DND-41 (cell line): ENCODE measurements around the gene TPI1.
A peak's percentile ranks its signal among the peaks of the same experiment; 100 is the strongest.
"Not testable (repeated sequence)": the region's sequence is repeated elsewhere in the genome, so short reads cannot be mapped to it uniquely, and the experiment has no call there.

Source experiments
- ATAC-seq: fragments of 200-7000 bp; cut with Tn5 transposase; 3 replicates; pipeline ENCODE4 v1.9.1; 2021; ENCODE audit warnings: low read depth; ENCODE audit not compliant: insufficient read depth
- DNase-seq: peaks from one replicate; pipeline ENCODE4 v3.0.0-alpha.2; 2020
- H2AFZ ChIP-seq: 2 replicates; pipeline ENCODE4 v1.6.0; 2012; ENCODE audit warnings: low read depth, low read length
- H3K27ac ChIP-seq: 2 replicates; pipeline ENCODE4 v1.5.1; 2012; ENCODE audit warnings: low read length, inconsistent platforms
- H3K27me3 ChIP-seq: fragments of 200-600 bp; sonication (generic); 2 replicates; pipeline ENCODE4 v1.6.0; 2012; ENCODE audit warnings: low read length, mild to moderate bottlenecking, inconsistent platforms; ENCODE audit not compliant: insufficient read depth, poor library complexity
- H3K36me3 ChIP-seq: 2 replicates; pipeline ENCODE4 v1.5.1; 2012; ENCODE audit warnings: low read length, inconsistent platforms; ENCODE audit not compliant: insufficient read depth
- H3K4me1 ChIP-seq: 2 replicates; pipeline ENCODE4 v1.5.1; 2012; ENCODE audit warnings: mild to moderate bottlenecking, low read length; ENCODE audit not compliant: insufficient read depth
- H3K4me2 ChIP-seq: 2 replicates; pipeline ENCODE4 v1.6.0; 2012; ENCODE audit warnings: mild to moderate bottlenecking, moderate library complexity, low read length, inconsistent platforms; ENCODE audit not compliant: insufficient read depth
- H3K4me3 ChIP-seq, 2 experiments: fragments of 200-600 bp in 1 of 2; shearing (Covaris generic) in 1 of 2; 2 replicates each; pipeline ENCODE4 v1.5.1; 2012 to 2016; ENCODE audit warnings: inconsistent platforms in 2 of 2, low read length in 2 of 2, mild to moderate bottlenecking in 2 of 2, low read depth in 1 of 2, moderate library complexity in 1 of 2
- H3K79me2 ChIP-seq: 2 replicates; pipeline ENCODE4 v1.6.0; 2012; ENCODE audit warnings: low read length, inconsistent platforms; ENCODE audit not compliant: insufficient read depth
- H3K9ac ChIP-seq: 2 replicates; pipeline ENCODE4 v1.6.0; 2012; ENCODE audit warnings: low read depth, mild to moderate bottlenecking, inconsistent platforms, low read length, moderate library complexity
- H3K9me3 ChIP-seq: 2 replicates; pipeline ENCODE4 v1.5.1; 2012; ENCODE audit warnings: low read length, moderate library complexity, mild to moderate bottlenecking, inconsistent platforms; ENCODE audit not compliant: insufficient read depth, severe bottlenecking
- H4K20me1 ChIP-seq: 2 replicates; pipeline ENCODE4 v1.6.0; 2012; ENCODE audit warnings: low read length; ENCODE audit not compliant: insufficient read depth
- EZH2 ChIP-seq: IDR thresholded peaks from 3 replicates; pipeline ENCODE4 v1.6.1; 2012; ENCODE audit warnings: borderline replicate concordance, low read depth, mild to moderate bottlenecking, moderate library complexity, low read length, inconsistent platforms; ENCODE audit not compliant: severe bottlenecking
- TF ChIP-seq, protein P1 (sequence below): IDR thresholded peaks from 2 replicates; pipeline ENCODE4 v1.5.1; 2012; ENCODE audit warnings: borderline replicate concordance, low read length, moderate library complexity, mild to moderate bottlenecking; ENCODE audit not compliant: poor library complexity, severe bottlenecking; ENCODE audit errors: extremely low read depth

The TPI1 gene

DNA sequence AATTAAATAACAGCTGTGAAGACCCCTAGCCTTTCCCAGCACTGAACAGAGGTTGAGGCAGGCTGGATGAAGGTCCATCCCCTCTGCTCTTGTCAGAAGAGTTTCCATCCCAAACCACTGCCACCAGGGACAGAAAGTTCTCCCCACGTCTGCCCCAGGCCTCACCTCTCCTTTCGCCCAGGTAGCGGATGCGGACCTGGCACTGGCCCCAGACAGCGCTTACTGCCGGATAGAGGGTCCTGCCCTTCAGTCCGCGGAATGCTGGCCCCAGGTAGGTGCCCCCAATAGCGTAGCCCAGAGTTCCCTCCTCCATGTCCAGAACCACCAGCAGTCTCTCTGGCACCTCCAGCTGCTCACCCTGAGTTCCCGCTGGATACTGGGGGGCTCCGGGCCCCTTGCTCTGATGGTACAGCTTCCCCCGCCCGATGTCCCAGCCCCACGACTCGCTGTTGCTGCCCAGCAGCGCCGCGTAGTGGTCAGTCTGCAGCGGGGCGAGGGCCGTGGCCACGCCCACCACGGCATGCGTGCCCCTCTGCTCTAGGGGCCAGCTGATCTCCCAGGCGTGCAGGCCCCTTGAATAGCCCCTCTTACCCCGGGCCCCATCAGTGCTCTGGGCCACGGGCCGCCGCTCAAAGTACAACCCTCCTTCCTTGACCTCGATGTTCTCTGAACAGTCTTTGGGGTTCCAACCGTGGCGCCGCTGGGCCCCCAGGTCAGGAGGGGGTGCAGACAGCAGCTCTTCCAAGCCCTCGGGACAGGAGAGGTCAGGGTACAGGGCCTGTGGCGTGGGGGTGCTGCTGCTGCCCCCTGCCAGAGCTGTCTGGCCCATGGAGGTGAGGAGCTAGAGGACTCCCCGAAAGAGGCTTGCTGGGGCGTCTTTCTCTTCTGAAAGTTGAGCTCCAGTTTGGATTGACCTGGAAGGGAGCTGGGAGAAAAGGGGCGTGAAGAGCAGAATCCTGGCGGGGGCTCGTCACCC, 5.0 kb downstream of the TPI1 start:
- ATAC-seq = peak; percentile 49
- TF ChIP-seq EZH2 = no peak
- TF ChIP-seq, protein P1, sequence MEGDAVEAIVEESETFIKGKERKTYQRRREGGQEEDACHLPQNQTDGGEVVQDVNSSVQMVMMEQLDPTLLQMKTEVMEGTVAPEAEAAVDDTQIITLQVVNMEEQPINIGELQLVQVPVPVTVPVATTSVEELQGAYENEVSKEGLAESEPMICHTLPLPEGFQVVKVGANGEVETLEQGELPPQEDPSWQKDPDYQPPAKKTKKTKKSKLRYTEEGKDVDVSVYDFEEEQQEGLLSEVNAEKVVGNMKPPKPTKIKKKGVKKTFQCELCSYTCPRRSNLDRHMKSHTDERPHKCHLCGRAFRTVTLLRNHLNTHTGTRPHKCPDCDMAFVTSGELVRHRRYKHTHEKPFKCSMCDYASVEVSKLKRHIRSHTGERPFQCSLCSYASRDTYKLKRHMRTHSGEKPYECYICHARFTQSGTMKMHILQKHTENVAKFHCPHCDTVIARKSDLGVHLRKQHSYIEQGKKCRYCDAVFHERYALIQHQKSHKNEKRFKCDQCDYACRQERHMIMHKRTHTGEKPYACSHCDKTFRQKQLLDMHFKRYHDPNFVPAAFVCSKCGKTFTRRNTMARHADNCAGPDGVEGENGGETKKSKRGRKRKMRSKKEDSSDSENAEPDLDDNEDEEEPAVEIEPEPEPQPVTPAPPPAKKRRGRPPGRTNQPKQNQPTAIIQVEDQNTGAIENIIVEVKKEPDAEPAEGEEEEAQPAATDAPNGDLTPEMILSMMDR = peak; percentile 98
- DNase-seq = peak; percentile 88
- Histone ChIP-seq H3K4me3 (peak overlapping the region; percentile 87 to 95), H3K9me3 (no peaks in the 10 kb centered on the region), H3K4me2 (peak overlapping the region; percentile 99), H3K9ac (peak overlapping the region; percentile 89), H3K79me2 (peaks cover 51% of the 10 kb centered on the region), H4K20me1 (peaks cover 45% of the 10 kb centered on the region), H2AFZ (peak overlapping the region; percentile 68), H3K4me1 (peaks cover 61% of the 10 kb centered on the region), H3K36me3 (peaks cover 60% of the 10 kb centered on the region), H3K27ac (peak overlapping the region; percentile 80), H3K27me3 (no peaks in the 10 kb centered on the region)

DNA sequence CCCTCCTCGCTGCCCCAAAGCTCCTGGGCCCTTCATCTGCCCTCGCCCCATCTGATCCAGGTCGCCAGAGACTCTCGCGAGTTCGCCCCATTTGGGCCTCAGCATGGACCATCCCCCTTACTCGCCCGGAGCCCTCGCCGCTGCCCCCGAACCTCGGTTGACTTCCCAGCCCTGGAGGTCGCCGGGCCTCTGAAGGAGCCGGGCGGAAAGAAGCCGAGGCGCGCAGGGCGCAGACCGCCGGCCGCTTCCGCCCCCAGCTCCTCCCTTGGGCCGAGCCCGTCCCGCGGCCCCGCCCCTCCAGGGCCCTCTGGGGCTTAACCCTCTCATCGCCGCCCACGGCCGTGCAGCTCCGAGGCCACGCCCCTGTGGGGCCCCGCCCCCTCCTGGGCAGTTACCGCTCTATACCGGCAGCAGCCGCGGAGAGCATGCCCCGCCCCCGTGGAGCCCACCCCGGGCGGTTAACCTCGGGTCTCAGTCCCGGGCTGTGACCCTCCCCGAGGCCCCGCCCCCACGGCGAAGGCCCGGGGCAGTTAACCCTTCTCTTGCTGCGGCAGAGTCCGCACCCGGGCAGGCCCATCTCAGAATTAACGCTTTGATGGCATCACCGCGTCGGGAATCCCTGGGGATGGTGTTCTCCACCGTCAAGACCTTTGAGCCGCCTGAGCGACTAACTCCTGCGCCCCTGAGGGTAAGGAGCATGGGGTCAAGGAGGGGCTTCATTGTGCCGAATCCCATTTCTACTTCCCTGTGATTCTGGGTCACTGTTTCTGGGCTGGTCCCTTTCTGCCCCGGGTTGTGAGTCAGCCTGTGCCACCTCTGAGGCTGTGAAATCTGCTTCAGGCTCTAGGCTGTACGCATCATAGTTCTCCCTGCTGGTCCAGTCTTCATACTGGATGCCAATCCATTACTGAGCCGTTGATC, 6.0 kb downstream of the TPI1 start, which contains the start of gene SPSB2:
SPSB2 (minus strand) TSS at position 210 of the 921 bp plus-strand sequence. CDS start 402 bp downstream, outside the sequence.
- Histone ChIP-seq H3K79me2 (peaks cover 41% of the 10 kb centered on the region), H3K9me3 (no peaks in the 10 kb centered on the region), H3K36me3 (peaks cover 56% of the 10 kb centered on the region)

DNA sequence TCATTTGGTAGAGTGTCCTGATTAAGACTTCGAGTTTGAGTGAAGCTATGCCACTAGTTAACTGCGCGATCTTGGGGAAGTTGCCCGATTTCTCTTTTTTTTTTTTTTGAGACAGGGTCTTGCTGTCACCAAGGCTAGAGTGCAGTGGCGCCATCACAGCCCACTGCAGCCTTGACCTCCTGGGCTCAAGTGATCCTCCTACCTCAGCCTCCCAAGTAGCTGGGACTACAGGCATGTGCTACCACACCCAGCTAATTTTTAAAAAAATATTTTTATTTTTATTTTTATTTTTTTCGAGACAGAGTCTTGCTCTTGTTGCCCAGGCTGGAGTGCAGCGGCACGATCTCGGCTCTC, 6.7 kb downstream of the TPI1 start:
- not testable (repeated sequence) for H3K27me3 ChIP-seq, DNase-seq, ATAC-seq, H3K9me3 ChIP-seq
- Histone ChIP-seq H3K4me3 (peak overlapping the region; percentile 87 to 95; a peak in 3 of 4 replicates), H2AFZ (peak overlapping the region; percentile 89), H3K9ac (peak overlapping the region; percentile 89), H3K4me1 (peaks cover 51% of the 10 kb centered on the region), H4K20me1 (peaks cover 35% of the 10 kb centered on the region), H3K36me3 (peaks cover 50% of the 10 kb centered on the region), H3K27ac (peak overlapping the region; percentile 77), H3K79me2 (peaks cover 35% of the 10 kb centered on the region), H3K4me2 (peak overlapping the region; percentile 99)

More for the DNA sequence above, 6.0 kb downstream of the TPI1 start, which contains the start of gene SPSB2:
- H4K20me1 ChIP-seq = peaks cover 41% of the 10 kb centered on the region
- peak within 1 kb of the TSS; percentile 80 for H3K27ac ChIP-seq
- peak; percentile 99 for DNase-seq
- peak within 1 kb of the TSS; percentile 87 to 95 for H3K4me3 ChIP-seq
- H3K9ac ChIP-seq = peak within 1 kb of the TSS; percentile 89
- H3K4me2 ChIP-seq = peak within 1 kb of the TSS; percentile 99
- peak within 1 kb of the TSS; percentile 89 for H2AFZ ChIP-seq
- H3K27me3 ChIP-seq = no peaks in the 10 kb centered on the region
- H3K4me1 ChIP-seq = peaks cover 58% of the 10 kb centered on the region
- ATAC-seq = peak; percentile 82
- TF ChIP-seq, protein P1 = no peak
- no peak for TF ChIP-seq EZH2

DNA sequence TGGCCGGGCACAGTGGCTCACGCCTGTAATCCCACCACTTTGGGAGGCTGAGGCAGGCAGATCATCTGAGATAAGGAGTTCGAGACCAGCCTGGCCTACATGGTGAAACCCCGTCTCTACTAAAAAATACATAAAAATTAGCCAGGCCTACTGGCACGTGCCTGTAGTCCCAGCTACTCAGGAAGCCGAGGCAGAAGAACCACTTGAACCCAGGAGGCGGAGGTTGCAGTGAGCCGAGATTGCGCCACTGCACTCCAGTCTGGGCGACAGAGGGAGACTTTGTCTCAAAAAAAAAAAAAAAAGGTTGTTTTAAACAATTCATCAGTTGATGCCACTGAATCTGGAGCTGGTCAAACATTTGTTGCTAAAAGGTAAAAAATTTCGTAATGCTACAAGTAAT, 12.5 kb downstream of the TPI1 start:
- ATAC-seq, H3K9ac ChIP-seq: not testable (repeated sequence)

More for the DNA sequence above, 12.5 kb downstream of the TPI1 start:
- DNase-seq, H3K4me2 ChIP-seq, H2AFZ ChIP-seq, H3K27ac ChIP-seq, H3K9me3 ChIP-seq, H3K4me3 ChIP-seq, H3K79me2 ChIP-seq, H3K4me1 ChIP-seq, H3K27me3 ChIP-seq, H4K20me1 ChIP-seq: not testable (repeated sequence)
- peaks cover 25% of the 10 kb centered on the region for H3K36me3 ChIP-seq
